HG02885 (cell line): ENCODE results near the gene PCDHGA4.
"Not testable (repeated sequence)": the region's sequence is repeated elsewhere in the genome, so short reads cannot be mapped to it uniquely, and the experiment has no call there.

ENCODE experiments used
- ATAC-seq: cut with Tn5 transposase; IDR thresholded peaks from one replicate; pipeline ENCODE4 v1.9.1; 2021; ENCODE audit warnings: mild to moderate bottlenecking; ENCODE audit not compliant: unreplicated experiment, poor library complexity

PCDHGA4 gene

DNA sequence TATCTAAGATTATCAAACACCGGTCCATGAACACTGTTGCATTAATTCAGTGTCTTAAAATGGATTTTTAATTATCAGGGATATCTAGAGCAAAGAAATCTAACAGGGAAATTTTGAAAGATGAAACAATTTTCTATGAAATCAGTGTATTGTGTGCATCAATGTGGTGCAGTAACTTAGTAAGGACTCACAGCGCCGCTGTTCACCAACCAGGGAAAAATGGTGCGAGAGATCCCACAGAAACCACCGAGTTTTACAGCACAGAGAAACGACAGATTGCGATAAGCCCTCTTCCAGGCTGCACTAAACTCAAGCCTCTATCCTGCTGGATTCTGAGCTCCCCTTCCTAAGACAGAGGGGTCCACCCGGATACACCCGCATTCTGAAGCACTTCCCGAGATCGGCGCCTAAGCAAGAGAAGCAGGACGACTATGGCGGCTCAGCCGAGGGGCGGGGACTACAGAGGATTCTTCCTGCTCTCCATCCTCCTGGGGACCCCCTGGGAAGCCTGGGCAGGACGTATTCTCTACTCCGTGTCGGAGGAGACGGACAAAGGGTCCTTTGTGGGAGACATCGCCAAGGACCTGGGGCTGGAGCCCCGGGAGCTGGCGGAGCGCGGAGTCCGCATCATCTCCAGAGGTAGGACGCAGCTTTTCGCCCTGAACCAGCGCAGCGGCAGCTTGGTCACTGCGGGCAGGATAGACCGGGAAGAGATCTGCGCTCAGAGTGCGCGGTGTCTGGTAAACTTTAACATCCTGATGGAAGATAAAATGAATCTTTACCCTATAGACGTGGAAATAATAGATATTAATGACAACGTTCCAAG lies 27.9 kb downstream of the PCDHGA4 start, which contains the start of gene PCDHGA7:
PCDHGA7 (plus strand) TSS at position 274 of the 826 bp plus-strand sequence; CDS start at position 432, 158 bp downstream.
- ATAC-seq: peak; percentile 85

DNA sequence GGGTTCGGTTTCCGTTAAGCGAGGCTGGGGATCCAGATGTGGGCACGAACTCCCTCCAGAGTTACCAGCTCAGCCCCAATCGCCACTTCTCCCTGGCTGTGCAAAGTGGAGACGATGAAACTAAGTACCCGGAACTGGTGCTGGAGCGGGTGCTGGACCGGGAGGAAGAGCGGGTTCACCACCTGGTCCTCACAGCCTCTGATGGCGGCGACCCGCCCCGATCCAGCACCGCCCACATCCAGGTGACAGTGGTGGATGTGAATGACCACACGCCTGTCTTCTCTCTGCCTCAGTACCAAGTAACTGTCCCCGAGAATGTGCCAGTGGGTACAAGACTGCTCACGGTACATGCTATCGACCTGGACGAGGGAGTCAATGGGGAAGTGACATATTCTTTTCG lies 28.5 kb downstream of the PCDHGA4 start:
- no peak for ATAC-seq

DNA sequence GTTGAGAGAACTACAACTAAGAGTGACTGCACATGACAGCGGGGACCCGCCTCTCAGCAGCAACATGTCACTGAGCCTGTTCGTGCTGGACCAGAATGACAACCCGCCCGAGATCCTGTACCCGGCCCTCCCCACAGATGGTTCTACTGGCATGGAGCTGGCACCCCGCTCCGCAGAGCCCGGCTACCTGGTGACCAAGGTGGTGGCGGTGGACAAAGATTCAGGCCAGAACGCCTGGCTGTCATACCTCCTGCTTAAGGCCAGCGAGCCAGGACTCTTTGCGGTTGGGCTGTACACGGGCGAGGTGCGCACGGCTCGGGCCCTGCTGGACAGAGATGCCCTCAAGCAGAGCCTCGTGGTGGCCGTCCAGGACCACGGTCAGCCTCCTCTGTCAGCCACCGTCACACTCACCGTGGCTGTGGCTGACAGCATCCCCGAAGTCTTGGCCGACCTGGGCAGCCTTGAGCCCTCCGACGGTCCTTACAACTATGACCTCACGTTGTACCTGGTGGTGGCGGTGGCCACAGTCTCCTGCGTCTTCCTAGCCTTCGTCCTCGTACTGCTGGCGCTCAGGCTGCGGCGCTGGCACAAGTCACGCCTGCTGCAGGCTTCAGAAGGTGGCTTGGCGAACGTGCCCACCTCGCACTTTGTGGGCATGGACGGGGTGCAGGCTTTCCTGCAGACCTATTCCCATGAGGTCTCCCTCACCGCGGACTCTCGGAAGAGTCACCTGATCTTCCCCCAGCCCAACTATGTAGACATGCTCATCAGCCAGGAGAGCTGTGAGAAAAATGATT lies 29.8 kb downstream of the PCDHGA4 start:
- no peak for ATAC-seq

DNA sequence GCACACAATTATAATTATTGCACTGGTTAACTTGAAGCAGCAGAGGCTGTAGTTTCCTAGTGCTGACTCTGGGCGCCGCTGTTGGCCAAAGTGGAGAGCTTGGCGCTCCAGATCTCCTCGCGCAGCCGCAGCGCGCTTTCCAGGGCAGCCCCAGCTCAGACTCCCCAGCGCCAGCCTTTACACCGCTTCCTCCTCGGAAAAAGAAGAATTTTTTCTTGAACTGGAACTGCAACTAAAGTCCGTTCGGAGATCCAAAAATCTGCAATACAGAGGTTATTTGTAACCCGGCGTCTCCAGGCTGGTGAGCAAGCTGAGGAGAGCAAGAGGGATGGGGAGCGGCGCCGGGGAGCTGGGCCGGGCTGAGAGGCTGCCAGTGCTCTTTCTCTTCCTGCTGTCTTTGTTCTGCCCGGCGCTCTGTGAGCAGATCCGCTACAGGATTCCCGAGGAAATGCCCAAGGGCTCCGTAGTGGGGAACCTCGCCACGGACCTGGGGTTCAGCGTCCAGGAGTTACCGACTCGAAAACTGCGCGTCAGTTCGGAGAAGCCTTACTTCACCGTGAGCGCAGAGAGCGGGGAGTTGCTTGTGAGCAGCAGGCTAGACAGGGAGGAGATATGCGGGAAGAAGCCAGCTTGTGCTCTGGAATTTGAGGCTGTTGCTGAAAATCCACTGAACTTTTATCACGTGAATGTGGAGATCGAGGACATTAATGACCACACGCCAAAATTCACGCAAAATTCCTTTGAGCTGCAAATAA lies 32.9 kb downstream of the PCDHGA4 start, which contains the start of gene PCDHGB4:
PCDHGB4 (plus strand) TSS at position 142 of the 755 bp plus-strand sequence; CDS start at position 329, 187 bp downstream.
- peak; percentile 79 for ATAC-seq

DNA sequence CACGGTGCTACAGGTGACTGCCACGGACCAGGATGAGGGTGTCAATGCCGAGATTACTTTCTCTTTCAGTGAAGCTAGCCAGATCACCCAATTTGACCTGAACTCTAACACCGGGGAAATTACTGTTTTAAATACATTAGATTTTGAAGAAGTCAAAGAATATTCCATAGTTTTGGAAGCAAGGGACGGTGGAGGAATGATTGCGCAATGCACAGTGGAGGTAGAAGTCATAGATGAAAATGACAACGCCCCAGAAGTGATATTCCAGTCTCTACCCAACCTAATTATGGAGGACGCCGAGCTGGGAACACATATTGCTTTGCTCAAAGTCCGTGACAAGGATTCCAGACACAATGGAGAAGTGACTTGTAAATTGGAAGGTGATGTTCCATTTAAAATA lies 33.8 kb downstream of the PCDHGA4 start:
- ATAC-seq: no peak

DNA sequence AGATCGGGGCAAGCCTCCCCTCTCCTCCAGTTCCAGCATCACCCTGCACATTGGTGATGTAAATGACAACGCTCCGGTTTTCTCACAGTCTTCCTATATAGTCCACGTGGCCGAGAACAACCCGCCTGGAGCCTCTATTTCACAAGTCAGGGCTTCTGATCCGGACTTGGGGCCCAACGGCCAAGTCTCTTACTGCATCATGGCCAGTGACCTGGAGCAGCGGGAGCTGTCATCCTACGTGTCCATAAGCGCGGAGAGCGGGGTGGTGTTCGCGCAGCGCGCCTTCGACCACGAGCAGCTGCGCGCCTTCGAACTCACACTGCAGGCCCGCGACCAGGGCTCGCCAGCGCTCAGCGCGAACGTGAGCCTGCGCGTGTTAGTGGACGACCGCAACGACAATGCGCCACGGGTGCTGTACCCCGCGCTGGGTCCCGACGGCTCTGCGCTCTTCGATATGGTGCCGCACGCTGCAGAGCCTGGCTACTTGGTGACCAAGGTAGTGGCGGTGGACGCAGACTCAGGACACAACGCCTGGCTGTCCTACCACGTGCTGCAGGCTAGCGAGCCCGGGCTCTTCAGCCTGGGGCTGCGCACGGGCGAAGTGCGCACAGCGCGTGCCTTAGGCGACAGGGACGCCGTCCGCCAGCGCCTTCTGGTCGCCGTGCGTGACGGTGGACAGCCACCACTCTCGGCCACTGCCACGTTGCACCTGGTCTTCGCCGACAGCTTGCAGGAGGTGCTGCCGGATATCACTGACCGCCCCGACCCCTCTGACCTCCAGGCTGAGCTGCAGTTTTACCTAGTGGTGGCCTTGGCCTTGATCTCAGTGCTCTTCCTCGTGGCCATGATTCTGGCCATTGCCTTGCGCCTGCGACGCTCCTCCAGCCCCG lies 34.6 kb downstream of the PCDHGA4 start:
- ATAC-seq: no peak

DNA sequence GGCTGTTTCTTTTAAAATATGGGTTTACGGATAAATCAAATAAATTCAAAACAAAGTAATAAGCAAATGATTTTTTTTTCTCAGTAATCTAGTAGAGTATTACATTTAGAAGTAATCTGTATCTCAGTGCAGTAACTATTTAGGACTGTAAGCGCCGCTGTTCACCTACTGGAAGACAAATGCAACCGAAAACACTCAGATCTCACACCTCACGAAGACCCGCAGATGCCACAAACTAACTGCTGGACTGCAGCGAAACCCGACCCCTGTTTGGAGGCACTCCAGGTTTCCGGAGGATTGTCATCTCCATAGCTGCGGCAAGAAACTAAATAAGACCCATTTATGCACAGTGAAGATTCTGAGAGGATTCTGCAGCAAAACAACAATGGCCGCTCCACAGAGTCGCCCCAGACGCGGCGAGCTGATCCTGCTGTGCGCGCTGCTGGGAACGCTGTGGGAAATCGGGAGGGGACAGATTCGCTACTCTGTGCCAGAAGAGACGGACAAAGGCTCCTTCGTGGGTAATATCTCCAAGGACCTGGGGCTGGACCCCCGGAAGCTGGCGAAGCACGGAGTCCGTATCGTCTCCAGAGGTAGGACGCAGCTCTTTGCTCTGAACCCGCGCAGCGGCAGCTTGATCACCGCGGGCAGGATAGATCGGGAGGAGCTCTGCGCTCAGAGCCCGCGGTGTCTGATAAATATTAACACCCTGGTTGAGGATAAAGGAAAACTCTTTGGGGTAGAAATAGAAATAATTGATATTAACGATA lies 37.8 kb downstream of the PCDHGA4 start, which contains the start of gene PCDHGA8:
PCDHGA8 (plus strand) TSS at position 205 of the 770 bp plus-strand sequence; CDS start at position 386, 181 bp downstream.
- ATAC-seq: no peak

DNA sequence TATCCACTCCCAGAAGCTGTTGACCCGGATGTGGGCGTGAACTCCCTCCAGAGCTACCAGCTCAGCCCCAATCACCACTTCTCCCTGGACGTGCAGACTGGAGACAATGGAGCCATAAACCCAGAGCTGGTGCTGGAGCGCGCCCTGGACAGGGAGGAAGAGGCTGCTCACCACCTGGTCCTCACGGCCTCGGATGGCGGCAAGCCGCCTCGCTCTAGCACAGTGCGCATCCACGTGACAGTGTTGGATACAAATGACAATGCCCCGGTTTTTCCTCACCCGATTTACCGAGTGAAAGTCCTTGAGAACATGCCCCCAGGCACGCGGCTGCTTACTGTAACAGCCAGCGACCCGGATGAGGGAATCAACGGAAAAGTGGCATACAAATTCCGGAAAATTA lies 38.4 kb downstream of the PCDHGA4 start:
- ATAC-seq: no peak

DNA sequence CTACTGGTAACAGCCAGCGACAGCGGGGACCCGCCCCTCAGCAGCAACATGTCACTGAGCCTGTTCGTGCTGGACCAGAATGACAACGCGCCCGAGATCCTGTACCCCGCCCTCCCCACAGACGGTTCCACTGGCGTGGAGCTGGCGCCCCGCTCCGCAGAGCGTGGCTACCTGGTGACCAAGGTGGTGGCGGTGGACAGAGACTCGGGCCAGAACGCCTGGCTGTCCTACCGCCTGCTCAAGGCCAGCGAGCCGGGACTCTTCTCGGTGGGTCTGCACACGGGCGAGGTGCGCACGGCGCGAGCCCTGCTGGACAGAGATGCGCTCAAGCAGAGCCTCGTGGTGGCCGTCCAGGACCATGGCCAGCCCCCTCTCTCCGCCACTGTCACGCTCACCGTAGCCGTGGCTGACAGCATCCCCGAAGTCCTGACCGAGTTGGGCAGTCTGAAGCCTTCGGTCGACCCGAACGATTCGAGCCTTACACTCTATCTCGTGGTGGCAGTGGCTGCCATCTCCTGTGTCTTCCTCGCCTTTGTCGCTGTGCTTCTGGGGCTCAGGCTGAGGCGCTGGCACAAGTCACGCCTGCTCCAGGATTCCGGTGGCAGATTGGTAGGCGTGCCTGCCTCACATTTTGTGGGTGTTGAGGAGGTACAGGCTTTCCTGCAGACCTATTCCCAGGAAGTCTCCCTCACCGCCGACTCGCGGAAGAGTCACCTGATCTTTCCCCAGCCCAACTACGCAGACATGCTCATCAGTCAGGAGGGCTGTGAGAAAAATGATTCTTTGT lies 39.8 kb downstream of the PCDHGA4 start:
- not testable (repeated sequence) for ATAC-seq

DNA sequence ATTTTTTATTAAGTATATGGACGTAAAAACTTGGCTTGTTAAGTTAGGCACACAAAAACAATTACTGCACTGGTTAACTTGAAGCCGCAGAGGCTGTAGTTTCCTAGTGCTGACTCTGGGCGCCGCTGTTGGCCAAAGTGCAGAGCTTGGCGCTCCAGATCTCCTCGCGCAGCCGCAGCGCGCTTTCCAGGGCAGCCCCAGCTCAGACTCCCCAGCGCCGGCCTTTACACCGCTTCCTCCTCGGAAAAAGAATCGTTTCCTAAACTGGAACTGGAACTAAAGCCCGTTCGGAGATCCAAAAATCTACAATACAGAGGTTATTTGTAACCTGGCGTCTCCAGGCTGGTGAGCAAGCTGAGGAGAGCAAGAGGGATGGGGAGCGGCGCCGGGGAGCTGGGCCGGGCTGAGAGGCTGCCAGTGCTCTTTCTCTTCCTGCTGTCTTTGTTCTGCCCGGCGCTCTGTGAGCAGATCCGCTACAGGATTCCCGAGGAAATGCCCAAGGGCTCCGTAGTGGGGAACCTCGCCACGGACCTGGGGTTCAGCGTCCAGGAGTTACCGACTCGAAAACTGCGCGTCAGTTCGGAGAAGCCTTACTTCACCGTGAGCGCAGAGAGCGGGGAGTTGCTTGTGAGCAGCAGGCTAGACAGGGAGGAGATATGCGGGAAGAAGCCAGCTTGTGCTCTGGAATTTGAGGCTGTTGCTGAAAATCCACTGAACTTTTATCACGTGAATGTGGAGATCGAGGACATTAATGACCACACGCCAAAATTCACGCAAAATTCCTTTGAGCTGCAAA lies 43.1 kb downstream of the PCDHGA4 start, which contains the start of gene PCDHGB5:
PCDHGB5 (plus strand) TSS at position 192 of the 796 bp plus-strand sequence; CDS start at position 373, 181 bp downstream.
- ATAC-seq: peak; percentile 100

DNA sequence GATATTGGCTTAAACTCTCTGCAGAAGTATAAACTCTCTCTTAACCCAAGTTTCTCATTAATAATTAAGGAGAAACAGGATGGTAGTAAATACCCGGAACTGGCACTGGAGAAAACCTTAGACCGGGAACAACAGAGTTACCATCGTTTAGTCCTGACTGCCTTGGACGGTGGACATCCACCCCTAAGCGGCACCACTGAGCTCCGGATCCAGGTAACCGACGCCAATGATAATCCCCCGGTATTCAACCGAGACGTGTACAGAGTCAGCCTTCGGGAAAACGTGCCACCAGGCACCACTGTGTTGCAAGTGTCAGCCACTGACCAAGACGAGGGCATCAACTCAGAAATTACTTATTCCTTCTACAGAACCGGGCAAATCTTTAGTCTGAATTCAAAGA lies 43.8 kb downstream of the PCDHGA4 start:
- no peak for ATAC-seq

DNA sequence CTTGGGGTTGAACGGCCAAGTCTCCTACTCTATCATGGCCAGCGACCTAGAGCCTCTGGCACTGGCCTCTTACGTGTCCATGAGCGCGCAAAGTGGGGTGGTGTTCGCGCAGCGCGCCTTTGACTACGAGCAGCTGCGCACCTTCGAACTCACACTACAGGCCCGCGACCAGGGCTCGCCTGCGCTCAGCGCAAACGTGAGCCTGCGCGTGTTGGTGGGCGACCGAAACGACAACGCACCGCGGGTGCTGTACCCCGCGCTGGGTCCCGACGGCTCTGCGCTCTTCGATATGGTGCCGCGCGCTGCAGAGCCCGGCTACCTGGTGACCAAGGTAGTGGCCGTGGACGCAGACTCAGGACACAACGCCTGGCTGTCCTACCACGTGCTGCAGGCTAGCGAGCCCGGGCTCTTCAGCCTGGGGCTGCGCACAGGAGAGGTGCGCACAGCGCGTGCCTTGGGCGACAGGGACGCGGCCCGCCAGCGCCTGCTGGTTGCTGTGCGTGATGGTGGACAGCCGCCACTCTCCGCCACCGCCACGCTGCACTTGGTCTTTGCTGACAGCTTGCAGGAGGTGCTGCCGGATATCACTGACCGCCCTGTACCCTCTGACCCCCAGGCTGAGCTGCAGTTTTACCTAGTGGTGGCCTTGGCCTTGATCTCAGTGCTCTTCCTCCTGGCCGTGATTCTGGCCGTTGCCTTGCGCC lies 44.9 kb downstream of the PCDHGA4 start:
- ATAC-seq: no peak

DNA sequence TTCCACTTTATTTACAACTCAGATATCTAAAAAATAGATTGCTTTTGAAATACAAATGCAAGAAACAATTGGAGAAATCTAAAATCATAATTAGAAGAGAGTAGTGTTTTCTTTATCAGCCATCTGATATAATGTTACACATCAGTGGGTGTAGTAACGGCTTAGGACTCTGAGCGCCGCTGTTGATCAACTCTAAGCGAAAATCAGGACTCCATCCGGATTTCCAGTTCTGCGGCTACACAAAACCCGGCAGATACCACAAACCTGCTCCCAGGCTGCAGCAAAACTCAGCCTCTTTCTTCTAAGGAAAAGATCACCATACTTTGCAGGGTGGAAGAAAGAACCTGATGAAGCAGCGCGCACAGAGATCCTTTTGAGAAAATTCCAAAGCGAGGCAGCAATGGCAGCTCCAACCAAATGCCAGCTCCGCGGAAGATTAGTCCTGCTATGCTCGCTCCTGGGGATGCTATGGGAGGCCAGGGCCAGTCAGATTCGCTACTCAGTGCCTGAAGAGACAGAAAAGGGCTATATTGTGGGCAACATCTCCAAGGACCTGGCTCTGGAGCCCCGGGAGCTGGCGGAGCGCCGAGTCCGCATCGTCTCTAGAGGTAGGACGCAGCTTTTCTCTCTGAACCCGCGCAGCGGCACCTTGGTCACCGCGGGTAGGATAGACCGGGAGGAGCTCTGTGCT lies 47.9 kb downstream of the PCDHGA4 start, which contains the start of gene PCDHGA9:
PCDHGA9 (plus strand) TSS at position 226 of the 691 bp plus-strand sequence; CDS start at position 401, 175 bp downstream.
- no peak for ATAC-seq

DNA sequence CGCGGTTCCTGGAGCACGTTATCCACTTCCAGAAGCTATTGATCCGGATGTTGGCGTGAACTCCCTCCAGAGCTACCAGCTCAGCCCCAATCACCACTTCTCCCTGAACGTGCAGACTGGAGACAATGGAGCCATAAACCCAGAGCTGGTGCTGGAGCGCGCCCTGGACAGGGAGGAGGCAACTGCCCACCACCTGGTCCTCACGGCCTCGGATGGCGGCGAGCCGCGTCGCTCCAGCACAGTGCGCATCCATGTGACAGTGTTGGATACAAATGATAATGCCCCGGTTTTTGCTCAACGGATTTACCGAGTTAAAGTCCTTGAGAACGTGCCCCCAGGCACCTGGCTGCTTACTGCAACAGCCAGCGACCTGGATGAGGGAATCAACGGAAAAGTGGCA lies 48.6 kb downstream of the PCDHGA4 start:
- no peak for ATAC-seq
